Astrocyte (in vitro differentiated cells and primary cell): Measurements from ENCODE around the gene C10orf90. TPM values are rescaled to one million over a fixed set of nuclear protein-coding genes. Genes with fewer than 3 reads are reported as not detected.

ENCODE experiments used
- DNase-seq: peaks from one replicate; pipeline ENCODE4 v3.0.0-alpha.2; 2010; ENCODE audit warnings: low read depth
- FAIRE-seq: peaks from 2 replicates; lab custom pipeline; 2011; peaks lifted over from hg19 to GRCh38; lab: Jason Lieb, UNC
- H2AFZ ChIP-seq: 2 replicates; pipeline ENCODE4 v1.6.0; 2012; ENCODE audit warnings: low read depth, low read length, inconsistent platforms
- H3K27ac ChIP-seq: 2 replicates; pipeline ENCODE4 v1.5.1; 2011; ENCODE audit warnings: low read depth, low read length, inconsistent platforms
- H3K27me3 ChIP-seq: 2 replicates; pipeline ENCODE4 v1.6.0; 2011; ENCODE audit warnings: low read length, inconsistent platforms; ENCODE audit not compliant: insufficient read depth
- H3K36me3 ChIP-seq: 2 replicates; pipeline ENCODE4 v1.5.1; 2011; ENCODE audit warnings: low read length, inconsistent platforms; ENCODE audit not compliant: insufficient read depth
- H3K4me1 ChIP-seq: 2 replicates; pipeline ENCODE4 v1.5.1; 2011; ENCODE audit warnings: low read length, inconsistent platforms; ENCODE audit not compliant: insufficient read depth
- H3K4me2 ChIP-seq: 2 replicates; pipeline ENCODE4 v1.6.0; 2012; ENCODE audit warnings: low read length, inconsistent platforms
- H3K4me3 ChIP-seq: 2 replicates; pipeline ENCODE4 v1.5.1; 2011; ENCODE audit warnings: low read depth, mild to moderate bottlenecking, low read length, inconsistent platforms; ENCODE audit not compliant: insufficient read depth
- H3K79me2 ChIP-seq: 2 replicates; pipeline ENCODE4 v1.6.0; 2012; ENCODE audit warnings: mild to moderate bottlenecking, low read length, inconsistent platforms; ENCODE audit not compliant: insufficient read depth
- H3K9ac ChIP-seq: 2 replicates; pipeline ENCODE4 v1.6.0; 2012; ENCODE audit warnings: mild to moderate bottlenecking, low read length, inconsistent platforms
- H3K9me3 ChIP-seq: 2 replicates; pipeline ENCODE4 v1.5.1; 2012; ENCODE audit warnings: low read depth, mild to moderate bottlenecking, low read length, inconsistent platforms; ENCODE audit not compliant: insufficient read depth
- H4K20me1 ChIP-seq: 2 replicates; pipeline ENCODE4 v1.6.0; 2012; ENCODE audit warnings: low read length, inconsistent platforms; ENCODE audit not compliant: insufficient read depth
- H3K27ac Mint-ChIP-seq: one replicate; pipeline ENCODE4 v1.8.0; 2021; ENCODE audit warnings: mild to moderate bottlenecking, mixed read lengths; ENCODE audit not compliant: unreplicated experiment
- H3K27me3 Mint-ChIP-seq: one replicate; pipeline ENCODE4 v1.8.0; 2021; ENCODE audit warnings: low read depth, mixed read lengths; ENCODE audit not compliant: unreplicated experiment
- H3K36me3 Mint-ChIP-seq: one replicate; pipeline ENCODE4 v1.8.0; 2021; ENCODE audit warnings: low read depth, mixed read lengths; ENCODE audit not compliant: unreplicated experiment
- H3K4me1 Mint-ChIP-seq: one replicate; pipeline ENCODE4 v1.8.0; 2021; ENCODE audit warnings: low read depth, mixed read lengths; ENCODE audit not compliant: unreplicated experiment
- H3K4me3 Mint-ChIP-seq: one replicate; pipeline ENCODE4 v1.8.0; 2021; ENCODE audit warnings: mild to moderate bottlenecking, moderate library complexity, mixed read lengths; ENCODE audit not compliant: unreplicated experiment
- H3K9me3 Mint-ChIP-seq: one replicate; pipeline ENCODE4 v1.8.0; 2021; ENCODE audit warnings: mild to moderate bottlenecking, mixed read lengths; ENCODE audit not compliant: unreplicated experiment
- EZH2 ChIP-seq: IDR thresholded peaks from 2 replicates; pipeline ENCODE4 v1.6.1; 2012; ENCODE audit warnings: mild to moderate bottlenecking, low read length, inconsistent platforms; ENCODE audit not compliant: insufficient read depth
- total RNA-seq: library from RNA; stranded (reverse); gene quantifications from 2 replicates; pipeline ENCODE4 v1.2.1, GENCODE V29; 2021
- TF ChIP-seq, protein P1 (sequence below): IDR thresholded peaks from 2 replicates; pipeline ENCODE4 v1.5.1; 2011; ENCODE audit warnings: low read depth, mild to moderate bottlenecking, inconsistent platforms, low read length, moderate library complexity; ENCODE audit not compliant: insufficient read depth

C10orf90 gene
- total RNA-seq, 1 donor from 2014 or later: not detected

DNA sequence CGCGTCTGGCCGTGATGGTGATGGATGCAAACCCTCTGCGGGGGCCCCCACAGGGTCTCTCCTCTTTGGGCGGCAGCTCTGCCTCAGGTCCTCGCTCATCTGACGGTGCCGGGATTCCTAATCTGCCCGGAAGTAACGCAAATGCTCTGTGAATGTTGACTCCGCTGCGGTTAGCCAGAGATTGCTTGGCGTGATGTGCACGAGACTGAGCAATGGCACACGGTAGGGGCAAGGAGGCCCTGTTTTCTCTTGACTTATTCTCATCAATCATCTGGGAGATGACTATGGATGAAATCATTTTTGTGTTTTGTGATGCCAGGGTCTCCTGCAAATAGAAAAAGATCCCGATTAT, 165.8 kb downstream of the C10orf90 start:
- no peak overlapping the region for H3K4me3 Mint-ChIP-seq
- no peak overlapping the region for H3K27ac ChIP-seq
- no peaks in the 10 kb centered on the region for H3K9me3 Mint-ChIP-seq
- H3K79me2 ChIP-seq: no peaks in the 10 kb centered on the region
- H3K9ac ChIP-seq: no peak overlapping the region
- no peak overlapping the region for H3K4me2 ChIP-seq
- no peaks in the 10 kb centered on the region for H3K36me3 ChIP-seq
- H3K4me1 Mint-ChIP-seq: peaks cover 24% of the 10 kb centered on the region
- H3K27me3 ChIP-seq: no peaks in the 10 kb centered on the region
- H4K20me1 ChIP-seq: no peaks in the 10 kb centered on the region
- TF ChIP-seq, protein P1, sequence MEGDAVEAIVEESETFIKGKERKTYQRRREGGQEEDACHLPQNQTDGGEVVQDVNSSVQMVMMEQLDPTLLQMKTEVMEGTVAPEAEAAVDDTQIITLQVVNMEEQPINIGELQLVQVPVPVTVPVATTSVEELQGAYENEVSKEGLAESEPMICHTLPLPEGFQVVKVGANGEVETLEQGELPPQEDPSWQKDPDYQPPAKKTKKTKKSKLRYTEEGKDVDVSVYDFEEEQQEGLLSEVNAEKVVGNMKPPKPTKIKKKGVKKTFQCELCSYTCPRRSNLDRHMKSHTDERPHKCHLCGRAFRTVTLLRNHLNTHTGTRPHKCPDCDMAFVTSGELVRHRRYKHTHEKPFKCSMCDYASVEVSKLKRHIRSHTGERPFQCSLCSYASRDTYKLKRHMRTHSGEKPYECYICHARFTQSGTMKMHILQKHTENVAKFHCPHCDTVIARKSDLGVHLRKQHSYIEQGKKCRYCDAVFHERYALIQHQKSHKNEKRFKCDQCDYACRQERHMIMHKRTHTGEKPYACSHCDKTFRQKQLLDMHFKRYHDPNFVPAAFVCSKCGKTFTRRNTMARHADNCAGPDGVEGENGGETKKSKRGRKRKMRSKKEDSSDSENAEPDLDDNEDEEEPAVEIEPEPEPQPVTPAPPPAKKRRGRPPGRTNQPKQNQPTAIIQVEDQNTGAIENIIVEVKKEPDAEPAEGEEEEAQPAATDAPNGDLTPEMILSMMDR: no peak
- no peak for TF ChIP-seq EZH2
- no peak for DNase-seq
- H3K4me1 ChIP-seq: peaks cover 11% of the 10 kb centered on the region
- no peak overlapping the region for H3K4me3 ChIP-seq
- no peaks in the 10 kb centered on the region for H3K36me3 Mint-ChIP-seq
- H3K9me3 ChIP-seq: no peaks in the 10 kb centered on the region
- no peak for FAIRE-seq
- H3K27ac Mint-ChIP-seq: no peak overlapping the region
- no peaks in the 10 kb centered on the region for H3K27me3 Mint-ChIP-seq
- no peak overlapping the region for H2AFZ ChIP-seq

- no peaks in the 10 kb centered on the region for H3K27me3 Mint-ChIP-seq
- H3K79me2 ChIP-seq: no peaks in the 10 kb centered on the region
- H3K4me3 ChIP-seq: no peak overlapping the region
- H3K36me3 ChIP-seq: no peaks in the 10 kb centered on the region
- no peaks in the 10 kb centered on the region for H3K9me3 Mint-ChIP-seq
- H3K4me1 ChIP-seq: peaks cover 15% of the 10 kb centered on the region
- DNase-seq: peak; percentile 36
- no peaks in the 10 kb centered on the region for H3K27me3 ChIP-seq
- H3K4me2 ChIP-seq: no peak overlapping the region
- H3K36me3 Mint-ChIP-seq: no peaks in the 10 kb centered on the region
- no peaks in the 10 kb centered on the region for H3K9me3 ChIP-seq
- H3K27ac ChIP-seq: no peak overlapping the region
- H2AFZ ChIP-seq: peak overlapping the region; percentile 3
- no peak overlapping the region for H3K9ac ChIP-seq
- no peak overlapping the region for H3K27ac Mint-ChIP-seq
- no peaks in the 10 kb centered on the region for H4K20me1 ChIP-seq
- TF ChIP-seq EZH2: no peak
- TF ChIP-seq, protein P1: peak; percentile 78
- no peak overlapping the region for H3K4me3 Mint-ChIP-seq
- H3K4me1 Mint-ChIP-seq: peaks cover 24% of the 10 kb centered on the region
- FAIRE-seq: peak; percentile 90
Measured at GRCh38 chr10:126504063-126504760, 166.3 kb downstream of the C10orf90 start.

DNA sequence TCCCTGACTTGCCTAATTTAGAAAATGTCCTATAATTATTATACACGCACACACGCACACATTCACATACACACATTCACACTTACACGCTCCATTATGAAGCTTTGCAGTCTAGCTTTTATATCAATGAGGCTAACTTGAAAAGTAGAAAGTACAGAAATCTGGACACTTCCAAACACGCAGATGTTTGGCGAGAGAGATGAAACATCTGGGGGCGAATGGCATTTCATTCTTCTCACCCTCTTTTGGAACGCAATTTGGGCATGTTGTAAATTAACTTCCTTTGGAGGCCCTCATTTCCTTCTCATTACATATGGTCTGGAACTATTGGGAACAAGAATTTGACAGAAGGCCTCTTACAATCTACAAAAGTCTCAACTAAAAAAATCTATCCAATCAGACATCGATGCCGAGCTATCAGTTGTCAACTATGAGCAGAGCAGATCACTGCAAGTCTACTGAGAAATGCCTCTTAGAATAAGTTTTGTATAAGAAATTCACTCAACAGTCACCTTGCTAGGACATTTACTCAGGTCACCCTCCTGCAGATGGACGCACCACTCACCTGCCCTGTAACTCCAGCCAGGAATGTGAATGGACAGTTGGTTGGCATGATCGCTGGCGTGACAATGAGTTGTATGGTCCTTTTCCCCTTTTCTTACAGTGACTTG, 167.0 kb downstream of the C10orf90 start:
- H3K4me1 ChIP-seq: peaks cover 15% of the 10 kb centered on the region
- no peak overlapping the region for H3K4me3 ChIP-seq
- Mint-ChIP-seq H3K9me3 (no peaks in the 10 kb centered on the region), H3K27ac (no peak overlapping the region), H3K36me3 (no peaks in the 10 kb centered on the region), H3K27me3 (no peaks in the 10 kb centered on the region), H3K4me3 (no peak overlapping the region), H3K4me1 (peaks cover 24% of the 10 kb centered on the region)
- DNase-seq (no peak), FAIRE-seq (no peak)
- no peaks in the 10 kb centered on the region for H4K20me1 ChIP-seq
- no peaks in the 10 kb centered on the region for H3K36me3 ChIP-seq
- H3K9ac ChIP-seq: no peak overlapping the region
- H3K27me3 ChIP-seq: no peaks in the 10 kb centered on the region
- peak overlapping the region; percentile 3 for H2AFZ ChIP-seq
- no peaks in the 10 kb centered on the region for H3K9me3 ChIP-seq
- no peak overlapping the region for H3K4me2 ChIP-seq
- no peak for TF ChIP-seq EZH2
- TF ChIP-seq, protein P1: no peak
- H3K79me2 ChIP-seq: no peaks in the 10 kb centered on the region
- H3K27ac ChIP-seq: no peak overlapping the region
